Measurements from ENCODE around the gene CHODL.

DNA sequence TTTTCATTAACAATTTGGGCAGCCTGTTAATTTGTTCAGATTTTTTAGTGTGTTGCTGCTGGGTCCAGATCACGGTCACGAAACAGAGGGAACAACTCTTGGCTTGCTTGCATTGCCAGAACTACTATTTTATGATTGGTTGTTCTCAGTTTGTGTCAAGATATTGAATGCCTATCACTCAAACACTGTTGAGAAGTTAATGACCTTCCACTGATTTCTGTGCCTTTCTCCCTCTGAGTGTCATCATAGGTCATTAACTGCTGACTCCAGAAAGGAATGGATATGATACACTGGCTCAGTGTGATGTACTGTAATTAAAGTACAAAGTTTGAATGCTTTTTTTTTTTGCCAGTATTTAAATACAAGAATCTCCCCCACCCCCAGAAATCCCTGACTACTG is 9.2 kb downstream of the CHODL start:
- TF ChIP-seq, protein P1, sequence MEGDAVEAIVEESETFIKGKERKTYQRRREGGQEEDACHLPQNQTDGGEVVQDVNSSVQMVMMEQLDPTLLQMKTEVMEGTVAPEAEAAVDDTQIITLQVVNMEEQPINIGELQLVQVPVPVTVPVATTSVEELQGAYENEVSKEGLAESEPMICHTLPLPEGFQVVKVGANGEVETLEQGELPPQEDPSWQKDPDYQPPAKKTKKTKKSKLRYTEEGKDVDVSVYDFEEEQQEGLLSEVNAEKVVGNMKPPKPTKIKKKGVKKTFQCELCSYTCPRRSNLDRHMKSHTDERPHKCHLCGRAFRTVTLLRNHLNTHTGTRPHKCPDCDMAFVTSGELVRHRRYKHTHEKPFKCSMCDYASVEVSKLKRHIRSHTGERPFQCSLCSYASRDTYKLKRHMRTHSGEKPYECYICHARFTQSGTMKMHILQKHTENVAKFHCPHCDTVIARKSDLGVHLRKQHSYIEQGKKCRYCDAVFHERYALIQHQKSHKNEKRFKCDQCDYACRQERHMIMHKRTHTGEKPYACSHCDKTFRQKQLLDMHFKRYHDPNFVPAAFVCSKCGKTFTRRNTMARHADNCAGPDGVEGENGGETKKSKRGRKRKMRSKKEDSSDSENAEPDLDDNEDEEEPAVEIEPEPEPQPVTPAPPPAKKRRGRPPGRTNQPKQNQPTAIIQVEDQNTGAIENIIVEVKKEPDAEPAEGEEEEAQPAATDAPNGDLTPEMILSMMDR (IDR thresholded peaks at IDR 0.05), result no peak
- no peak for TF ChIP-seq POLR2A (IDR thresholded peaks at IDR 0.05)
